Measurements from ENCODE around the gene OTOF.

Gene OTOF

GRCh38 chr2:26480566-26481423 is 2.9 kb upstream of the OTOF start:
- H3K9me3 ChIP-seq (ENCODE audit: control insufficient read depth, insufficient read depth, low read length), result no peaks in the 10 kb centered on the region
- H3K9ac ChIP-seq (ENCODE audit: low read depth, low read length), result no peak overlapping the region
- H3K4me1 ChIP-seq (ENCODE audit: insufficient read depth, low read length), result peaks cover 5% of the 10 kb centered on the region; the same call in 1 of the 2 replicates
- H3K36me3 ChIP-seq (ENCODE audit: insufficient read depth, low read length), result no peaks in the 10 kb centered on the region

GRCh38 chr2:26479789-26480565 is 2.1 kb upstream of the OTOF start:
- Histone ChIP-seq H3K36me3 (ENCODE audit: insufficient read depth, low read length) (no peaks in the 10 kb centered on the region), H3K9me3 (ENCODE audit: control insufficient read depth, insufficient read depth, low read length) (no peaks in the 10 kb centered on the region), H3K9ac (ENCODE audit: low read depth, low read length) (no peak overlapping the region), H3K4me1 (ENCODE audit: insufficient read depth, low read length) (peaks cover 5% of the 10 kb centered on the region; the same call in 1 of the 2 replicates)

- Histone ChIP-seq H3K4me1 (ENCODE audit: insufficient read depth, low read length) (peaks cover 5% of the 10 kb centered on the region; the same call in 1 of the 2 replicates), H3K36me3 (ENCODE audit: insufficient read depth, low read length) (no peaks in the 10 kb centered on the region), H3K9me3 (ENCODE audit: control insufficient read depth, insufficient read depth, low read length) (no peaks in the 10 kb centered on the region), H3K9ac (ENCODE audit: low read depth, low read length) (no peak overlapping the region)
These were observed 1.3 kb upstream of the OTOF start for GRCh38 chr2:26479131-26479788.

- H3K9me3 ChIP-seq (ENCODE audit: control insufficient read depth, insufficient read depth, low read length), result no peaks in the 10 kb centered on the region
- H3K9ac ChIP-seq (ENCODE audit: low read depth, low read length), result no peak overlapping the region
These were observed 442 bp upstream of the OTOF start for GRCh38 chr2:26478366-26478765.

GRCh38 chr2:26477126-26477910 is 606 bp downstream of the OTOF start:
- Histone ChIP-seq H3K36me3 (ENCODE audit: insufficient read depth, low read length) (no peaks in the 10 kb centered on the region), H3K4me1 (ENCODE audit: insufficient read depth, low read length) (peaks cover 5% of the 10 kb centered on the region; the same call in 1 of the 2 replicates), H3K9me3 (ENCODE audit: control insufficient read depth, insufficient read depth, low read length) (no peaks in the 10 kb centered on the region), H3K9ac (ENCODE audit: low read depth, low read length) (no peak overlapping the region)

More at GRCh38 chr2:26478366-26478765, 442 bp upstream of the OTOF start:
- Histone ChIP-seq H3K4me1 (ENCODE audit: insufficient read depth, low read length) (peaks cover 5% of the 10 kb centered on the region; the same call in 1 of the 2 replicates), H3K36me3 (ENCODE audit: insufficient read depth, low read length) (no peaks in the 10 kb centered on the region)

- Histone ChIP-seq H3K4me1 (ENCODE audit: insufficient read depth, low read length) (peaks cover 5% of the 10 kb centered on the region; the same call in 1 of the 2 replicates), H3K36me3 (ENCODE audit: insufficient read depth, low read length) (no peaks in the 10 kb centered on the region), H3K9me3 (ENCODE audit: control insufficient read depth, insufficient read depth, low read length) (no peaks in the 10 kb centered on the region), H3K9ac (ENCODE audit: low read depth, low read length) (no peak overlapping the region)
These were observed 2.0 kb downstream of the OTOF start for GRCh38 chr2:26475832-26476501.

GRCh38 chr2:26475037-26475436 is 2.9 kb downstream of the OTOF start:
- H3K9ac ChIP-seq (ENCODE audit: low read depth, low read length), result no peak overlapping the region
- H3K36me3 ChIP-seq (ENCODE audit: insufficient read depth, low read length), result no peaks in the 10 kb centered on the region
- peaks cover 5% of the 10 kb centered on the region; the same call in 1 of the 2 replicates for H3K4me1 ChIP-seq (ENCODE audit: insufficient read depth, low read length)
- no peaks in the 10 kb centered on the region for H3K9me3 ChIP-seq (ENCODE audit: control insufficient read depth, insufficient read depth, low read length)

GRCh38 chr2:26474261-26474785 is 3.6 kb downstream of the OTOF start:
- H3K36me3 ChIP-seq (ENCODE audit: insufficient read depth, low read length), result no peaks in the 10 kb centered on the region
- no peaks in the 10 kb centered on the region for H3K9me3 ChIP-seq (ENCODE audit: control insufficient read depth, insufficient read depth, low read length)
- H3K4me1 ChIP-seq (ENCODE audit: insufficient read depth, low read length), result peaks cover 5% of the 10 kb centered on the region; the same call in 1 of the 2 replicates
- H3K9ac ChIP-seq (ENCODE audit: low read depth, low read length), result no peak overlapping the region

GRCh38 chr2:26473796-26474195 is 4.1 kb downstream of the OTOF start:
- no peaks in the 10 kb centered on the region for H3K36me3 ChIP-seq (ENCODE audit: insufficient read depth, low read length)
- H3K9me3 ChIP-seq (ENCODE audit: control insufficient read depth, insufficient read depth, low read length), result no peaks in the 10 kb centered on the region
- peaks cover 5% of the 10 kb centered on the region; the same call in 1 of the 2 replicates for H3K4me1 ChIP-seq (ENCODE audit: insufficient read depth, low read length)
- no peak overlapping the region for H3K9ac ChIP-seq (ENCODE audit: low read depth, low read length)

GRCh38 chr2:26472821-26473655 is 4.9 kb downstream of the OTOF start:
- Histone ChIP-seq H3K4me1 (ENCODE audit: insufficient read depth, low read length) (peaks cover 5% of the 10 kb centered on the region; the same call in 1 of the 2 replicates), H3K36me3 (ENCODE audit: insufficient read depth, low read length) (no peaks in the 10 kb centered on the region), H3K9me3 (ENCODE audit: control insufficient read depth, insufficient read depth, low read length) (no peaks in the 10 kb centered on the region), H3K9ac (ENCODE audit: low read depth, low read length) (no peak overlapping the region)

GRCh38 chr2:26471766-26472706 is 5.9 kb downstream of the OTOF start:
- H3K36me3 ChIP-seq (ENCODE audit: insufficient read depth, low read length), result no peaks in the 10 kb centered on the region
- no peaks in the 10 kb centered on the region for H3K9me3 ChIP-seq (ENCODE audit: control insufficient read depth, insufficient read depth, low read length)
- H3K9ac ChIP-seq (ENCODE audit: low read depth, low read length), result no peak overlapping the region
- H3K4me1 ChIP-seq (ENCODE audit: insufficient read depth, low read length), result no peaks in the 10 kb centered on the region

- Histone ChIP-seq H3K4me1 (ENCODE audit: insufficient read depth, low read length) (no peaks in the 10 kb centered on the region), H3K9me3 (ENCODE audit: control insufficient read depth, insufficient read depth, low read length) (no peaks in the 10 kb centered on the region), H3K36me3 (ENCODE audit: insufficient read depth, low read length) (no peaks in the 10 kb centered on the region)
These were observed 6.6 kb downstream of the OTOF start for GRCh38 chr2:26471289-26471688.

More at GRCh38 chr2:26471289-26471688, 6.6 kb downstream of the OTOF start:
- no peak overlapping the region for H3K9ac ChIP-seq (ENCODE audit: low read depth, low read length)

All from ES-I3 (cell line).